ENCODE results near the gene HNRNPC. TPM values are rescaled to one million over a fixed set of nuclear protein-coding genes. Genes with fewer than 3 reads are reported as not detected.
"Not testable (repeated sequence)": the region's sequence is repeated elsewhere in the genome, so short reads cannot be mapped to it uniquely, and the experiment has no call there.

The HNRNPC gene
- total RNA-seq, 1 donor = 671 TPM

DNA sequence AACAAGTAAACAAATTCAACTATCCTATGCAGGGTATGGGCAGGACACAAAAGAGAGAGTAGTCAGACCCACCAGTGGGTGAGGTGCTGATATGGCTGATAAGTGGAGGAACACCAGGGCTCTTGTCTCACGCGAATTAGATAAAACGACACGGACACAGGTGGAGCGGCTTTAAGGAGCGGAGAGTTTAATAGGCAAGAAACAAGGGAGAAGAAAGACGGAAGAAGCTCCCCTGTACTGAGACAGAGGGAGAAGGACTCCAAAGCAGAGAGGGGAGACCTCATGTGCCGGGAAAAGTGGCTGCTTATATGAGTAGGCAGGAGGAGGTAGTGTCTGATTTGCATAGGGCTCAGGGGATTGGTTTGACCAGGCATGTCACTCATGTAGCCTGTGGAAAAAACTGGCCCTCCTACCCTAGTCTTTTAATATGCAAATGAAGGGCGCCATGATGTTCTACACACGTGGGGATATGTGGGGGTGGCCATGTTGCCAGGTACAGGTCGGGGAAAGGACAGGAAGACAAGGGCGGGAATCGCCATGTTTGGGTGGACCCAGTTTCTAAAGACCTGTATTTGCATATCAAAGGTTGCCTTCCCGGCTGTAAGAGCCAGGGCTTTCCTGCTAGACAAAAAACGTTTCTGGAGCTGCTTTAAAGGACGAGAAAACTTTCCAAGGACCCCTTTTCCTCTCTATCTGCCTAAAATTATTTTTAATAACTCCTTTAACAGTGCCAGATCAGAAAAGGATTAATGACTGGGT, 39.4 kb upstream of the HNRNPC start:
- peak overlapping the region; percentile 34 for H3K4me3 ChIP-seq (ENCODE audit: low read depth, low read length)
- TF ChIP-seq, protein P1, sequence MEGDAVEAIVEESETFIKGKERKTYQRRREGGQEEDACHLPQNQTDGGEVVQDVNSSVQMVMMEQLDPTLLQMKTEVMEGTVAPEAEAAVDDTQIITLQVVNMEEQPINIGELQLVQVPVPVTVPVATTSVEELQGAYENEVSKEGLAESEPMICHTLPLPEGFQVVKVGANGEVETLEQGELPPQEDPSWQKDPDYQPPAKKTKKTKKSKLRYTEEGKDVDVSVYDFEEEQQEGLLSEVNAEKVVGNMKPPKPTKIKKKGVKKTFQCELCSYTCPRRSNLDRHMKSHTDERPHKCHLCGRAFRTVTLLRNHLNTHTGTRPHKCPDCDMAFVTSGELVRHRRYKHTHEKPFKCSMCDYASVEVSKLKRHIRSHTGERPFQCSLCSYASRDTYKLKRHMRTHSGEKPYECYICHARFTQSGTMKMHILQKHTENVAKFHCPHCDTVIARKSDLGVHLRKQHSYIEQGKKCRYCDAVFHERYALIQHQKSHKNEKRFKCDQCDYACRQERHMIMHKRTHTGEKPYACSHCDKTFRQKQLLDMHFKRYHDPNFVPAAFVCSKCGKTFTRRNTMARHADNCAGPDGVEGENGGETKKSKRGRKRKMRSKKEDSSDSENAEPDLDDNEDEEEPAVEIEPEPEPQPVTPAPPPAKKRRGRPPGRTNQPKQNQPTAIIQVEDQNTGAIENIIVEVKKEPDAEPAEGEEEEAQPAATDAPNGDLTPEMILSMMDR (IDR thresholded peaks at IDR 0.05; ENCODE audit: insufficient read depth, low read depth, low read length) = no peak

DNA sequence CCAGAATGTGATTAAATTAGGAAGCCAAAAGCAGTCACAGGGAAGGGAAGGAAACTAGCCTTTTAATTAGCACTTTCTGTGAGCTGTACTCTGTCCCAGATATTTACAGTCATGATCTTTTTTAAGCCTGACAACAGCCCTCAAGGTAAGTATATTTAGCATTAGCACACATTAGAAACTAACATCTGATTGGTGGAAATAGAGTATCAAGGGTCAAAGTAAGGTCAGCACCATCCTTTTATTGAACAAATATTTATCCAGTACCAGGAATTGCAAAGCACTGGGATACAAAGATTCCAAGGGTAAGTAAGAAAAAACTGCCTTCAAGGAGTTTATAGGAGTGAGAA, 38.9 kb upstream of the HNRNPC start:
- H3K4me3 ChIP-seq (ENCODE audit: low read depth, low read length) = no peak overlapping the region
- no peak for DNase-seq (ENCODE audit: low read depth)
- TF ChIP-seq, protein P1 (IDR thresholded peaks at IDR 0.05; ENCODE audit: insufficient read depth, low read depth, low read length) = no peak

More for the DNA sequence above, 39.4 kb upstream of the HNRNPC start:
- DNase-seq (ENCODE audit: low read depth) = peak; percentile 70

GRCh38 chr14:21307637-21308036, 38.4 kb upstream of the HNRNPC start:
- no peak for DNase-seq (ENCODE audit: low read depth)
- TF ChIP-seq, protein P1 (IDR thresholded peaks at IDR 0.05; ENCODE audit: insufficient read depth, low read depth, low read length) = no peak

DNA sequence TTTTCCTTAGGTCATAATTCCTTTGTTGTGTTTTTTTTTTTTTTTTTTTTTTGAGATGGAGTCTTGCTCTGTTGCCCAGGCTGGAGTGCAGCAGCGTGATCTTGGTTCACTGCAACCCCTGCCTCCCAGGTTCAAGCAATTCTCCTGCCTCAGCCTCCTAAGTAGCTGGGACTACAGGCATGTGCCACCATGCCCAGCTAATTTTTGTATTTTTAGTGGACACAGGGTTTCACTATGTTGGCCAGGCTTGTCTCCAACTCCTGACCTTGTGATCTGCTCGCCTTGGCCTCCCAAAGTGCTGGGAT, 33.5 kb upstream of the HNRNPC start:
- H3K4me3 ChIP-seq (ENCODE audit: low read depth, low read length); DNase-seq (ENCODE audit: low read depth): not testable (repeated sequence)

More at GRCh38 chr14:21307637-21308036, 38.4 kb upstream of the HNRNPC start:
- H3K4me3 ChIP-seq (ENCODE audit: low read depth, low read length) = no peak overlapping the region

GRCh38 chr14:21302013-21302835, 33.0 kb upstream of the HNRNPC start:
- TF ChIP-seq, protein P1 (IDR thresholded peaks at IDR 0.05; ENCODE audit: insufficient read depth, low read depth, low read length) = no peak
- no peak for DNase-seq (ENCODE audit: low read depth)
- no peak overlapping the region for H3K4me3 ChIP-seq (ENCODE audit: low read depth, low read length)

DNA sequence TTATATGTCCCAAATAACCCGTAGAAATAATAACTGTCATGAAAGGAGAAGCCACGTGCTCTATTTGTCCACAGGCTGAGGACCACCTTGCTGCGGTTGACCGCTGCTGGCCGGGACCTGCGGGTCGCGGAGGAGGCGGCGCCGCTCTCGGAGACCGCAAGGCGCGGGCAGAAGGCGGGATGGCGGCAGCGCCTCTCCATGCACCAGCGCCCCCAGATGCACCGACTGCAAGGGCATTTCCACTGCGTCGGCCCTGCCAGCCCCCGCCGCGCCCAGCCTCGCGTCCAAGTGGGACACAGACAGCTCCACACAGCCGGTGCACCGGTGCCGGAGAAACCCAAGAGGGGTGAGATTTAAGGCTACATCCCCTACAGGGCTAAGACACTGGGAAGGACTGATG, 31.6 kb upstream of the HNRNPC start:
- peak overlapping the region; percentile 2 for H3K4me3 ChIP-seq (ENCODE audit: low read depth, low read length)
- TF ChIP-seq, protein P1 (IDR thresholded peaks at IDR 0.05; ENCODE audit: insufficient read depth, low read depth, low read length) = no peak
- no peak for DNase-seq (ENCODE audit: low read depth)

DNA sequence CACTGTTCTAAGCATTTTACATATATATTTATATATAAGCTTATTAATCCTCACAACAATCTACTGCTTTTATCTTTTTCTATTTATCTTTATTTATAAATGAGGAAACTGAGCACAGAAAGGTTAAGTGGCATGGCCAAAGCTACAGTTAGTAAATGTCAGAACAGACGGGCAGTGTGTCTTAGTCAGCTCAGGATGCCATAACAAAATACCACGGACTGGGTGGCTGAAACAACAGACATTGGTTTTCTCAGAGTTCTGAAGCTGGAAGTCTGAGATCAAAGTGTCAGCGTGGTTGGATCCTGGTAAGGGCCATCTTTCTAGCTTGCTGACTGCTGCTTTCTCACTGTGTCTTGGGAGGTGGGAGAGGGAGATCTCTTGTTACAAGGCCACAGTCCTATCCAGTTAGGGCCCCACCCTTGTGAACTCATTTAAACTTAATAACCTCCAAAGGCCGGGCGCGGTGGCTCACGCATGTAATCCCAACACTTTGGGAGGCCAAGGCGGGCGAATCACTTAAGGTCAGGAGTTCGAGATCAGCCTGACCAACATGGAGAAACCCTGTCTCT, 30.4 kb upstream of the HNRNPC start:
- H3K4me3 ChIP-seq (ENCODE audit: low read depth, low read length) = no peak overlapping the region
- DNase-seq (ENCODE audit: low read depth) = no peak
- TF ChIP-seq, protein P1 (IDR thresholded peaks at IDR 0.05; ENCODE audit: insufficient read depth, low read depth, low read length) = no peak

Measured in fibroblast of villous mesenchyme (primary cell).